ENCODE data around the gene ICAM2.
A peak's percentile ranks its signal among the peaks of the same experiment; 100 is the strongest.

ICAM2 gene

DNA sequence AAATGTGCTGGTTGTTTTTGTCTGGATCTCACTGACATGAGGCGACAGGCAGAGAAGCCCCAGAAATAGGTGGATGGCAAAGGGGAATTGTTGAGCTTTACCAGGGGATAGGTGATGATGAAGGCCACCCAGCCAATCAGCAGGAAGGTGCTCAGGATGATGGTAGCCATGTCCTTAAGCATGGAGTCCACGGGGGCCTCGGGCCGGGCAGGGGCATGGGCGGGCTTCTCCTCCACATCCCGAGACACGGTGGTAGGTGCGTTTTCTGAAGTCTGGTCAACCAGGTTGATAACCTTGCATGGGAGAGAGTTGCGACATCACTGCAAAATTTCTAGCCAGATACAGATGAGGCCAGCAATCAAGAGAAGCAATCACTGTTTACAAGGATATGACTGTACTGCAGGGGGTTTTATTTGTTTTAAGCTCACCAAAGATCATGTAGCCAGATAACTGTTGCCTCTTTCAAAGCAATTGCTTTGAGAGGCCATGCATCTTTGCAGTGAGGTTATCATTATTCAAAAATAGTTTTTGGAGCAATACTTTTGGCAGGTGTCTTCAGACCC is 37.3 kb upstream of the ICAM2 start:
- in situ Hi-C loops (cut with HindIII; ENCODE audit: low pct_unique_long_range_greater_than_20kb, low sequenced_read_pairs) = no loop called here
- no peak for DNase-seq (ENCODE audit: low read depth in 1 of 2, low spot score in 1 of 2)
- TF ChIP-seq JUND (IDR thresholded peaks at IDR 0.05; ENCODE audit: low read depth) = no peak

DNA sequence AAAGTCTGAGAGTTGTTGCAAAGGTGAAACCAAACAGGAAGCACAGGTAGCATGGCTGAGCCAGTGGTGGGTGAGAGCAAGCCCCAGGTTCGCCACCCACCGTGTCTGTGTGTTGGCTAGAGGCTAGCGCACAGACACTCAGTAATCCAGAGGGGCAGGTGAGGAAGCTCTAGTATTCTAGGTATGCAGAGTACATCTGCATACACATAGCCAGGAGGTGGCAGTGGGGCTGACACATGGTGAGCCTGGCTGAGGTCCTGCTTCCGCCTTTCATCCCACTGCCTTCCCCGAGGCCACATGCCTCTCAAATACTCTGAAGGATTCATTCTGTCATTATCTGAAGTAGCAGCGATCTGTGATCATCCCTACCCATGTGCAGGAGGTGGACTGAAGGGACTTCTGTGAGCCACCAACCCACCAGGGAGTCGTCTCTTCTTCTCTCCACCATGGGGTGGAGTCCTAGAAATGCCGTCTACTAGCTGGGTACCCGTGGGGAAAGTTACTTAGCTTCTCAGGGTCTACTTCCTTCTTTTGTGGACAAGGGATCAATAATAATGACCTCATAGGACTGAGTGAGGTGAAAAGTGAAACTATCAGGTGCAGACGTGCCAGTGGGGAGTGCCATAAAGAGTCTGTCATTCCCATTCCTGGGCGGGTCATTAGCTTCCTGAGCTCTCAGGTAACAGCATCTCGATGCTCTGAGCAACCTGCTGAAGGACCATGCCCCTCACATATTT is 36.0 kb upstream of the ICAM2 start:
- in situ Hi-C loops (cut with HindIII; ENCODE audit: low pct_unique_long_range_greater_than_20kb, low sequenced_read_pairs) = no loop called here
- no peak for TF ChIP-seq JUND (IDR thresholded peaks at IDR 0.05; ENCODE audit: low read depth)
- DNase-seq (ENCODE audit: low read depth in 1 of 2, low spot score in 1 of 2) = peak; percentile 26 to 38

DNA sequence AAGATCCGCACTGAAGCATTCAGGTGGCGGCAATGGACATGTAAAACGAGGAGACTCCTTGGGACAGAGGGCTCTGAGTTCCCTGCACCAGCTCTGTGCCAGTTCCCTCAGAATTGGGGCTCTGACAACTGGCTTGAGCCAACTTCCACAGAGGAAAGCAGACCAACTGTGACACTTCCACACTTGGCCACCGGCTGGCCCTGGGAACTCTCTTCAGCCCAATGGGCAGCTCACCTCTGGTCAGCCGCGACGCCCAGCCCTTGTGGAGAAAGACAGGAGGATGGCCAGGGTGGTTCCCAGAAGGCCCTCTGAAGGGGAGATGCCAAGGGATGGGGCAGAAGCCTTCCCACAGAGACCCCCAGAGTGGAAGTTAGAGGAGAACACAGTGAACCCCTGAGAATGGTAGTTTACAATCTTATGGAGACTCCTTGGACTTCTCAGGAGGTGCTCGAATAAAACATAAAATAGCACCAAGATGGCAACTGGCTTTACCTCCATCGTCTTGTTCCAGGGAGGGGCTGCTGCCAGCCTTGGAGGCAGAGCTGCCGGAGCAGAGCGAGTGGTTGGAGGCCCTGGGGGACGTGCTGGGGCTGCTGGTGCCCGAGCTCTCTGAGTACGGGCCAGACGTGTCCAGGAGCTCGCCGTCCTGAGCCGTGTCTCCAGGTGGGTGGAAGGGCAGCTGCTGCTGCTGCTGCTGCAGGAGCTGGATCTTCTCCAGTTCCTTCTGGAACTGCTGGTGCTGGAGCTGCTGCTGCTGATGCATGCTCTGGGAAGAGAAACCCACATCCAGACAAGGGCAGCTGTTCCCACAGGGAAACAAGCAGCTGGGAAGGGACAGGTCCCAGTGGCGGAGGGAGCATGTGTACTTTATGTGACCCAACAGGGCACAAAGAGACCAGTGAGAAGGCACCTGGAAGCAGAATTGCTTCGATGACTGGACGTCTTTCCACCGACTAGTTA is 35.0 kb upstream of the ICAM2 start:
- DNase-seq (ENCODE audit: low read depth in 1 of 2, low spot score in 1 of 2) = peak in 1 of 2 experiments; percentile 33
- no peak for TF ChIP-seq JUND (IDR thresholded peaks at IDR 0.05; ENCODE audit: low read depth)
- in situ Hi-C loops (cut with HindIII; ENCODE audit: low pct_unique_long_range_greater_than_20kb, low sequenced_read_pairs) = no loop called here

DNA sequence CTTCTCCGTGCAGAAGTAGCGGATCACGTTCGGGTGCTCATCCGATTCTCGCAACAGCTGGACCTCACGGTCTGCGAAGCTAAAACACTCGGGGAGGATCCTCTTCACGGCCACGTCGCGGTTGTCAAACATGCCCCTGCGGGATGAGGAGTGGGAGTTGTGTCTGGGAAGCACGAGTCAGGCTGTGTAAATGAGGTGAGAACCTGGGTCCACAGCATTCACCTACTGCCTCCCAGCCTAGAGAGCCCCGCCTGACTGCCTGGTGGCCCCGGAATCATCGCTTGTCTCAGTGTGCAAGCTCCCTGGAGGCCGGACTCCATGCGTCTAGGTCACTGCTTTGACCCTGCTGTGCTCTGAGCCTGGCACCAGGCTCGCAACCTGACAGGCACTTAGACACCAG is 33.9 kb upstream of the ICAM2 start:
- no peak for DNase-seq (ENCODE audit: low read depth in 1 of 2, low spot score in 1 of 2)
- TF ChIP-seq JUND (IDR thresholded peaks at IDR 0.05; ENCODE audit: low read depth) = no peak
- in situ Hi-C loops (cut with HindIII; ENCODE audit: low pct_unique_long_range_greater_than_20kb, low sequenced_read_pairs) = no loop called here

DNA sequence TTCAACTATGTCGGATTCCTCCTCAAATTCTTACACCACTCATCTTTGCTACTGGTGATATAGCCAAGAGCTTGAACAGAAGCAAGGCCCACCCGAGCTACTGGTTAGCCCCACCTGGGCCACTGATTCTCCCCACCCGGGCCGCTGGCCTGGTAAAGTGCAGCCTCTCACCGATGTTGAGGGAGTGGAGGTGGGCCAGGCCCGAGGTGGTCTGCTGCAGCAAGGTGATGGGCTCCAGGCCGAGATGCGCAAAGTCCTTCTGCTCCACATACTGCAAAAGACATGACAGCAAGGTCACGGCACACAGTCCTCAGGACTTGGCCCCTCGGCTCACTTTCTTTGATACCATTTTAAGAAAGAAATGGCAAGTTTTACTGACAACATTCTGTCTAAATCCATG is 32.7 kb upstream of the ICAM2 start:
- no peak for TF ChIP-seq JUND (IDR thresholded peaks at IDR 0.05; ENCODE audit: low read depth)
- no peak for DNase-seq (ENCODE audit: low read depth in 1 of 2, low spot score in 1 of 2)
- in situ Hi-C loops (cut with HindIII; ENCODE audit: low pct_unique_long_range_greater_than_20kb, low sequenced_read_pairs) = no loop called here

DNA sequence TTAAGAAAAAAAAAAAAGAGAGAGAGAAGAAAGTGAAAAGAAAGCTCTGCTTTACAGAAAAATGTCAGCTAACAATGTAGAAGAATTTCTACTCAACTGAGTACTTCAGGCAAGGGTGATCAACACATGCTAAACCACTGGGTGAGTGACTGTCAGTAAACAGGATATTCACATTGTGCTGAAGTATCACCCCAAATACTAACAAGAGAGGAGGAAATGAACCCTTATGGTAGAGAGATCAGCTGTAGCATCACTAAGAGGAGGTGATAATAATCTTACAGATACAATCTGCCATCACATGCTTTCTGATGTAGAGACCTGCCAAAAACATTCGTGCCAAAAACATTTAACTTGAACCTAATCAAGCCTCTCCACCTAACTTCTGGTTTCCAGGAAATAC is 30.7 kb upstream of the ICAM2 start:
- no peak for TF ChIP-seq JUND (IDR thresholded peaks at IDR 0.05; ENCODE audit: low read depth)
- DNase-seq (ENCODE audit: low read depth in 1 of 2, low spot score in 1 of 2) = no peak
- in situ Hi-C loops (cut with HindIII; ENCODE audit: low pct_unique_long_range_greater_than_20kb, low sequenced_read_pairs) = no loop called here

DNA sequence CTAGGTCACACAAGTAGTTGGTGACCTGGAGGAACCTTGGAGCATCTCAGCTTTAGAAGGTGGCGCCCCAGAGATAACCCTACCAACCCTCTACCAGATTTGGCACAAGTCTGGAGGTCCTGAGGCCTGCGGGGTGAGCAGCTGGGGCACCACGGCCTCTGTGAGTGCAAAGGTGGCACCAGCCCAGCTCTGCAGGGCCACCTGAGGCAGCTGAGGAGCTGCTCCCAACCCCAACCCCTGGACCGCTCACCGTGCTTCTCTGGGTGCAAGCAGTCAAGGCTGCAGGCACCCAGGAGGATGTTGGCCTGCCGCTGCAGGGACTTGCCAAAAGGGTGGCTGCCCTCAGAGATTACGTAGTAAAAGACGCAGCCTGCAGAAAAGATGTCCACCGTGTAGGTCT is 28.4 kb upstream of the ICAM2 start:
- no peak for TF ChIP-seq JUND (IDR thresholded peaks at IDR 0.05; ENCODE audit: low read depth)
- in situ Hi-C loops (cut with HindIII; ENCODE audit: low pct_unique_long_range_greater_than_20kb, low sequenced_read_pairs) = no loop called here

DNA sequence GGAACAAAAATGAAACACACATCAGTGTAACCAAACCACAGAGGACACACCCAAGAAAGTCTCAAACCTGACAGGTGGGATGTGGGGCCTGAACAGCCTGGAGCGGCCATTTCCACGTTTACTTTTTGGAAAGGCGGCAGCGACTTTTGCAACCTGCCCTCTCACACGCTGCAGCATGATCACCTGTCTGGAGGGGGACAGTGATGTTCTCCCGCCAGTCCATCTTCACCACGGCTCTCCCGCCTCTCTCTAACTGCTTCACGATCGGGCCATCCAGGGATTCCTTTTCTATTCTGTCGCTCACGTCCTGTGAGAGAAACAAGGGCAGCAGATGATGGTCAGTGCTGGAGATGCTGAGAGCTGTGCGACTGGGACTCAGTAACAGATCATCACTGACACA is 24.7 kb upstream of the ICAM2 start:
- DNase-seq (ENCODE audit: low read depth in 1 of 2, low spot score in 1 of 2) = no peak
- no peak for TF ChIP-seq JUND (IDR thresholded peaks at IDR 0.05; ENCODE audit: low read depth)
- in situ Hi-C loops (cut with HindIII; ENCODE audit: low pct_unique_long_range_greater_than_20kb, low sequenced_read_pairs) = no loop called here

More for the DNA sequence above, 28.4 kb upstream of the ICAM2 start:
- no peak for DNase-seq (ENCODE audit: low read depth in 1 of 2, low spot score in 1 of 2)

DNA sequence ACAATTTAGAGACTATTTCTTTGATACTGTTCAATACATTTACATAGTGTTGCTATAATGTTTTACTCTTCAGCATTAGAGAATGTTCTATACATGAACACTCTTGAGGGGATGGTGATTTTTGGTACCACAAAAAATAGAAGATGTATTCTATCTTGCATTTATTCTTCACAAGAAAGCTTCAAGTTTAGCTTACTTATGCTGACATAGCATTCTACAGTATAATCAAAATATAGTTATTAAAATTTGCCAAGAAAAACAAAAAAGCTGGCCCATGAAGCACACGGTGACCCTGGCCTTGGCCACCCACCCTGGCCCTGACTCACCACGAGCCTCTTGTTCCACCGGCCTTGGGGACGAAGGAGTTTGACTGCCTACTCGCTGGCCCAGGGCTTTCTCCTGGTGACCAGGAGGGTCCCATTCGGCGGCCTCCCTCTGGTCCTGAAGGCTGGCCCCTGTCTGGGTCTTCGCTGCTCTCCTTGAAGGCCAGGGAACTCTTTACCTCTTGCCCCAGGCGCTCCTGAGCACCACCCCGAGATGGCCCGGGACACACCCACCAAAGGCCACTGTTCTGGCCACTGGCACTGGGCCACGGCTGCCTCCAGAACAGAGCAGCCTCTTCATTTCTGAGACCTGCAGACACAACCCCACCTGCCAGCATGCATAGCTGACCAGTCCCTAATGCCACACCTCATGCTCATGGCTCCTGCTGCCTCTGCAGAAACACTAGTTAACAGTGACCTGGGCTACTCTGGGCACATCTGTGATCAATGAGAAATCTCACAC is 22.5 kb upstream of the ICAM2 start:
- in situ Hi-C loops (cut with HindIII; ENCODE audit: low pct_unique_long_range_greater_than_20kb, low sequenced_read_pairs) = no loop called here
- TF ChIP-seq JUND (IDR thresholded peaks at IDR 0.05; ENCODE audit: low read depth) = no peak

DNA sequence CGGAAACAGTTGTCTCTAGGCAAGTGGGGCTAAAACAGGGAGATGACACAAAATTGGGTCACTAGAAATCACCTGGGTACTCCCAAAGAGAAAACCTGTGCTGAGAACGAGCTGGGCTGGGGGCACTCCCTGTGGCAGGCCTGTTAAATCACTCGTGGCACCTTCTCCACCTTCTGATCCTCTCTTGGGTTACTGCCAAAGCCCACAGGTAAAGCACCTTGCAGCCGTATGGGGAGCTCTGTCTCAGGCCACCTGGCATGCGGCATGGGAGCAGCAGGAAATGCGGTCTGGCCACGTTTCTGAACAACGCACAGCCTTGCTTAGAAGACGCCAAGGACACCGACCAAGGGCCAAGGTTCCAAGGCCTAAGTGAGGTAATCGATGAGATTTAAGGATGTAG is 21.5 kb upstream of the ICAM2 start:
- no peak for TF ChIP-seq JUND (IDR thresholded peaks at IDR 0.05; ENCODE audit: low read depth)
- DNase-seq (ENCODE audit: low read depth in 1 of 2, low spot score in 1 of 2) = no peak
- in situ Hi-C loops (cut with HindIII; ENCODE audit: low pct_unique_long_range_greater_than_20kb, low sequenced_read_pairs) = no loop called here

More for the DNA sequence above, 22.5 kb upstream of the ICAM2 start:
- DNase-seq (ENCODE audit: low read depth in 1 of 2, low spot score in 1 of 2) = no peak

DNA sequence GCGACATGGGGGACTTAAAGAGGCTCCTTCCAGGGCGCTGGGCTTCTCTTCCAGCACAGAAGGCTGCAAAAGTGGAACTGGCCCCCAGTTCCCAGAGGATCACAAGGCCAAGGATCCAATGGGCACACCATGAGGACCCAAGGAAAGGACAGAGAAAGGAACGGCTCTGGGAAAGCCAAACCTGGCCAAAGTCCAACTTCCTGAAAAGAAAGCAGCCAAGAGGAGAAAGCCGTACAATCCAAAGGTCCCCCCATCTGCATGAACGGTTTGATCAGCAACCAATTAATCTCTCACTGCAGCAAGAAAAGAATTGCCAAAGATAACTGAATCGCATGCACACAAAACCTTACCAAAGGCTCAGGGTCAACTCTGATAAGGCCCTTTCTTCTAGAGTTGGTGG is 19.8 kb upstream of the ICAM2 start:
- DNase-seq (ENCODE audit: low read depth in 1 of 2, low spot score in 1 of 2) = no peak
- no peak for TF ChIP-seq JUND (IDR thresholded peaks at IDR 0.05; ENCODE audit: low read depth)
- in situ Hi-C loops (cut with HindIII; ENCODE audit: low pct_unique_long_range_greater_than_20kb, low sequenced_read_pairs) = no loop called here

DNA sequence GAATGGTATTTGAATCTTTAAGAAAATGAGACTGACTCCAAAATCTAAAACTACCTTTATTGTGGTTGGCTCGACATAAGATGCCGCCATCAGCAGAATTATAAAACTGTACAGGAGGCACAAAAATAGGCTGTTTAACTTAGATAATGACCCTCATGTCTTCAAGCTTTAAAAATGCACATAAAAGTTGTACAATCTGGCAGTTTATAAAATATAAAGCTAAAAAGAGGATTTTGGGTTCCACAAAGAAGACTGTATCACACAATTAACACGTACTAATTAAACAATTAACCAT is 18.6 kb upstream of the ICAM2 start:
- no peak for TF ChIP-seq JUND (IDR thresholded peaks at IDR 0.05; ENCODE audit: low read depth)
- in situ Hi-C loops (cut with HindIII; ENCODE audit: low pct_unique_long_range_greater_than_20kb, low sequenced_read_pairs) = no loop called here

More for the DNA sequence above, 18.6 kb upstream of the ICAM2 start:
- DNase-seq (ENCODE audit: low read depth in 1 of 2, low spot score in 1 of 2) = no peak
